ENCODE measurements around the gene AP2B1.

The AP2B1 gene

GRCh38 chr17:35729405-35729833 is 142.3 kb downstream of the AP2B1 start:
- no peak for DNase-seq (ENCODE audit: low read depth, low spot score)

- DNase-seq (ENCODE audit: low read depth, low spot score) = no peak
Observed at GRCh38 chr17:35730400-35731005, 143.4 kb downstream of the AP2B1 start.

GRCh38 chr17:35731239-35731916 is 144.3 kb downstream of the AP2B1 start, which contains the start of gene RASL10B:
Gene RASL10B, plus strand, starts transcription at chr17:35731639. Its CDS starts 3,546 bp downstream, at chr17:35735185.
- DNase-seq (ENCODE audit: low read depth, low spot score) = no peak

GRCh38 chr17:35731917-35732805 is 145.0 kb downstream of the AP2B1 start:
- DNase-seq (ENCODE audit: low read depth, low spot score) = no peak

- no peak for DNase-seq (ENCODE audit: low read depth, low spot score)
Observed at GRCh38 chr17:35732806-35733136, 145.6 kb downstream of the AP2B1 start.

GRCh38 chr17:35733366-35733765 is 146.2 kb downstream of the AP2B1 start:
- no peak for DNase-seq (ENCODE audit: low read depth, low spot score)

GRCh38 chr17:35734396-35734795 is 147.3 kb downstream of the AP2B1 start:
- DNase-seq (ENCODE audit: low read depth, low spot score) = no peak

GRCh38 chr17:35735036-35735805 is 148.1 kb downstream of the AP2B1 start:
- DNase-seq (ENCODE audit: low read depth, low spot score) = no peak

GRCh38 chr17:35736236-35736635 is 149.1 kb downstream of the AP2B1 start:
- no peak for DNase-seq (ENCODE audit: low read depth, low spot score)

- no peak for DNase-seq (ENCODE audit: low read depth, low spot score)
Observed at GRCh38 chr17:35738519-35739133, 151.5 kb downstream of the AP2B1 start.

GRCh38 chr17:35740216-35740615 is 153.1 kb downstream of the AP2B1 start:
- no peak for DNase-seq (ENCODE audit: low read depth, low spot score)

GRCh38 chr17:35740997-35741931 is 154.1 kb downstream of the AP2B1 start:
- no peak for DNase-seq (ENCODE audit: low read depth, low spot score)

GRCh38 chr17:35742496-35742895 is 155.4 kb downstream of the AP2B1 start:
- no peak for DNase-seq (ENCODE audit: low read depth, low spot score)

GRCh38 chr17:35742896-35743477 is 155.9 kb downstream of the AP2B1 start:
- no peak for DNase-seq (ENCODE audit: low read depth, low spot score)

- no peak for DNase-seq (ENCODE audit: low read depth, low spot score)
Observed at GRCh38 chr17:35743626-35744328, 156.7 kb downstream of the AP2B1 start.

GRCh38 chr17:35744830-35745229 is 157.7 kb downstream of the AP2B1 start:
- no peak for DNase-seq (ENCODE audit: low read depth, low spot score)

GRCh38 chr17:35745246-35745645 is 158.1 kb downstream of the AP2B1 start:
- DNase-seq (ENCODE audit: low read depth, low spot score) = no peak

GRCh38 chr17:35745749-35746320 is 158.7 kb downstream of the AP2B1 start:
- no peak for DNase-seq (ENCODE audit: low read depth, low spot score)

- DNase-seq (ENCODE audit: low read depth, low spot score) = no peak
Observed at GRCh38 chr17:35747540-35748017, 160.5 kb downstream of the AP2B1 start.
